ENCODE measurements around the gene GNS. TPM values are rescaled to one million over a fixed set of nuclear protein-coding genes. Genes with fewer than 3 reads are reported as not detected.

GNS gene
- total RNA-seq, 1 donor from 2014 or later: 150 TPM

DNA sequence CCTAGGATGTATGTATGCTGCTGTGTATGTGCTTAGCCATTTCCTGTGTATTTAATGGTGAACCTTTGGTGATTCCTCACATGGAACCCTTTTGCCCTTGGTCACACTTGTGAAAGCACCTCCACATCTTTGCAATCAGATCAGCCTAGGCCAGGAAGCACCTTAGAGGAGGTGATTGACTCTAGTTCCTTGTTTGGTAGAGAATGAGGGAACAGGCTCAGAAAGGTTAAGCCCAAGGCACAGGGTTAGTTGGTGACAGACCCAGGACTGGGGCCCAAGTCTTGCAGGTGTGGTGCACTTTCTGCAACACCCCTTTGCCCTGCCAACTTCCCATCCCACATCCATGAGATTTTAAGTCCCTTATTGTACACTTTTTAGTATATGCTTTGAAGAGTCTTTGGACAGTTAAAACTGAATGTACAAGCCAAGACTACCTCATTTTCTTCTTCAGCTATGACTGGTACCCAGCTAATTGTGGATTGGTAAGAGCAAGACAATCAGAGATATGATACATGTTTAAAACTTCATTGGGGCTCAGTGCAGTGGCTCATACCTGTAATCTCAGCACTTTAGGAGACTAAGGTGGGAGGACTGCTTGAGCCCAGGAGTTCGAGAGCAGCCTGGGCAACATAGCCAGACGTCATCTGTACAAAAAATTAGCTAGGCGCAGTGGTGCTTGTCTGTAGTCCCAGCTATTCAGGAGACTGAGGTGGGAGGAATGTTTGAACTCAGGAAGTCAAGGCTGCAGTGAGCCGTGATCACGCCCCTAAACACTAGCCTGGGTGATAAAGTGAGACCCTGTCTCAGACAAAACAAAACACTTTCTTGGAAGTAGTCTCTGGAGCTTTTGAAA is 77.8 kb downstream of the GNS start:
- no peak for DNase-seq (ENCODE audit: extremely low spot score, unreplicated experiment)

DNA sequence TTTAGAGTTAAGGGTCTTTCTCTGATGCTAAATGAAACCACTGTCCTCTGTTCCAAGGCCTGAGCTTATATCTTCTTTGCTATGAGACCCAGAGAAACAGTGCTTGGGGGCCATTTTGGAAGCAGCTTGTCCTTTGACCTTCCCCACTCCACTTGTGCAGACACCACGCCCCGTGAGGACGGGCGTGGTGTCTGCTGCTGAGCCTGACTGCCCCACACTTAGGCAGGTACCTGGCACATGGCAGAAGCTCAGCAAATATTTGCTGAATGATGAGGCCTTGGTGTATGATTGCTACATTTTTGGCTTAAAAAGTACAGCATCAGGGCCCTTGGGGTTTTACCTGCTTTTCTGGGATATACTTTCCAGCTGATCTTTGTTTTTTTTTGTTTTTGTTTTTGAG is 79.0 kb downstream of the GNS start:
- Mint-ChIP-seq H3K27ac (ENCODE audit: unreplicated experiment) (peak overlapping the region; percentile 92), H3K36me3 (ENCODE audit: unreplicated experiment) (peaks cover 7% of the 10 kb centered on the region), H3K27me3 (ENCODE audit: unreplicated experiment) (no peaks in the 10 kb centered on the region), H3K4me3 (ENCODE audit: unreplicated experiment) (peak overlapping the region; percentile 66), H3K4me1 (ENCODE audit: unreplicated experiment) (peaks cover 60% of the 10 kb centered on the region), H3K9me3 (ENCODE audit: unreplicated experiment) (no peaks in the 10 kb centered on the region)
- no peak for DNase-seq (ENCODE audit: extremely low spot score, unreplicated experiment)
- TF ChIP-seq, protein P1, sequence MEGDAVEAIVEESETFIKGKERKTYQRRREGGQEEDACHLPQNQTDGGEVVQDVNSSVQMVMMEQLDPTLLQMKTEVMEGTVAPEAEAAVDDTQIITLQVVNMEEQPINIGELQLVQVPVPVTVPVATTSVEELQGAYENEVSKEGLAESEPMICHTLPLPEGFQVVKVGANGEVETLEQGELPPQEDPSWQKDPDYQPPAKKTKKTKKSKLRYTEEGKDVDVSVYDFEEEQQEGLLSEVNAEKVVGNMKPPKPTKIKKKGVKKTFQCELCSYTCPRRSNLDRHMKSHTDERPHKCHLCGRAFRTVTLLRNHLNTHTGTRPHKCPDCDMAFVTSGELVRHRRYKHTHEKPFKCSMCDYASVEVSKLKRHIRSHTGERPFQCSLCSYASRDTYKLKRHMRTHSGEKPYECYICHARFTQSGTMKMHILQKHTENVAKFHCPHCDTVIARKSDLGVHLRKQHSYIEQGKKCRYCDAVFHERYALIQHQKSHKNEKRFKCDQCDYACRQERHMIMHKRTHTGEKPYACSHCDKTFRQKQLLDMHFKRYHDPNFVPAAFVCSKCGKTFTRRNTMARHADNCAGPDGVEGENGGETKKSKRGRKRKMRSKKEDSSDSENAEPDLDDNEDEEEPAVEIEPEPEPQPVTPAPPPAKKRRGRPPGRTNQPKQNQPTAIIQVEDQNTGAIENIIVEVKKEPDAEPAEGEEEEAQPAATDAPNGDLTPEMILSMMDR (IDR thresholded peaks at IDR 0.05): no peak

More for the DNA sequence above, 77.8 kb downstream of the GNS start:
- no peaks in the 10 kb centered on the region for H3K27me3 Mint-ChIP-seq (ENCODE audit: unreplicated experiment)
- H3K27ac Mint-ChIP-seq (ENCODE audit: unreplicated experiment): peak overlapping the region; percentile 92
- peaks cover 51% of the 10 kb centered on the region for H3K4me1 Mint-ChIP-seq (ENCODE audit: unreplicated experiment)
- no peaks in the 10 kb centered on the region for H3K9me3 Mint-ChIP-seq (ENCODE audit: unreplicated experiment)
- H3K4me3 Mint-ChIP-seq (ENCODE audit: unreplicated experiment): no peak overlapping the region
- H3K36me3 Mint-ChIP-seq (ENCODE audit: unreplicated experiment): peaks cover 16% of the 10 kb centered on the region
- TF ChIP-seq, protein P1 (IDR thresholded peaks at IDR 0.05): no peak

DNA sequence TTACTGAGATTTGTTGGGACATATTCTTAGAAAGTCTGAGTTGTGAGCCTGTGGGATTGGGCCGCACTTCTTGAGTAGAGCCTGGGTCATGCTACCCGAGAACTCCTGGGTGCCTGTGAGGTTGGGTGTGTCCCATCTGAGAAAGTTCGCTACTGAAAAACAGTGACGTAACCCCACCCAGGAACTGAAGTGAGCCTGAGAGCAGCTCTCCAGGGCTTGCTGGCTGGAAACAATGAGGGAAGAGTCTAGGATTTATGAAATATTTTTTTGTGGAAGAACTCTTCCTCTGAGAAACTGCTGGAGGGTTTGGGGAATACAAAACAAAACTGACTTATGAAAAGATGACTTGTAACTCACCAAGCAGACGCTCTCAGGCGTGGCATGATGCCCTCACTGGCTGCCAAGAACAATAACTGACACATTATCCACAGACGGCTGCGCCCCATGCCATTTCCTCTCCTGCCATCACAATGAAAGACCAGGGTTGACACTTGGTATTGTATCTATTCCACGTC is 79.7 kb downstream of the GNS start:
- TF ChIP-seq, protein P1 (IDR thresholded peaks at IDR 0.05): no peak
- Mint-ChIP-seq H3K9me3 (ENCODE audit: unreplicated experiment) (no peaks in the 10 kb centered on the region), H3K36me3 (ENCODE audit: unreplicated experiment) (peaks cover 4% of the 10 kb centered on the region), H3K4me3 (ENCODE audit: unreplicated experiment) (peak overlapping the region; percentile 66), H3K27ac (ENCODE audit: unreplicated experiment) (peak overlapping the region; percentile 92), H3K27me3 (ENCODE audit: unreplicated experiment) (no peaks in the 10 kb centered on the region), H3K4me1 (ENCODE audit: unreplicated experiment) (peaks cover 63% of the 10 kb centered on the region)
- peak; percentile 88 for DNase-seq (ENCODE audit: extremely low spot score, unreplicated experiment)

DNA sequence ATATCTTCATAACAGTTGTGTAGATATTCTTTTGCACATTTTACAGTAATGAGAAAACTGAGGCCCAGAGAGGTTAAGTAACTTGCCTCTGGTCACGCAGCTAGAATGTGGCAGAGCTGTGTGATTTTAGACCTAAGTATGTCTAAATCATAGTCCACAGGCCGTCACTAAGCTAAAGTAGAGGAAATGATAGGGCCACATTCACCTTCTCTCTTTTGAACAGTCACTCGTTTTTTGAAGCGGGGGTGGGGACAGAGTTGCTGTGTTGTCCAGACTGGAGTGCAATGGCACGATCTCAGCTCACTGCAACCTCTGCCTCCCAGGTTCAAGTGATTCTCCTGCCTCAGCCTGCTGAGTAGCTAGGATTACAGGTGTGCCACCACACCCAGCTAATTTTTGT is 80.4 kb downstream of the GNS start:
- DNase-seq (ENCODE audit: extremely low spot score, unreplicated experiment): no peak
- no peaks in the 10 kb centered on the region for H3K27me3 Mint-ChIP-seq (ENCODE audit: unreplicated experiment)
- no peak overlapping the region for H3K4me3 Mint-ChIP-seq (ENCODE audit: unreplicated experiment)
- TF ChIP-seq, protein P1 (IDR thresholded peaks at IDR 0.05): no peak
- peak overlapping the region; percentile 92 for H3K27ac Mint-ChIP-seq (ENCODE audit: unreplicated experiment)
- H3K4me1 Mint-ChIP-seq (ENCODE audit: unreplicated experiment): peaks cover 70% of the 10 kb centered on the region
- H3K36me3 Mint-ChIP-seq (ENCODE audit: unreplicated experiment): peaks cover 4% of the 10 kb centered on the region
- no peaks in the 10 kb centered on the region for H3K9me3 Mint-ChIP-seq (ENCODE audit: unreplicated experiment)

DNA sequence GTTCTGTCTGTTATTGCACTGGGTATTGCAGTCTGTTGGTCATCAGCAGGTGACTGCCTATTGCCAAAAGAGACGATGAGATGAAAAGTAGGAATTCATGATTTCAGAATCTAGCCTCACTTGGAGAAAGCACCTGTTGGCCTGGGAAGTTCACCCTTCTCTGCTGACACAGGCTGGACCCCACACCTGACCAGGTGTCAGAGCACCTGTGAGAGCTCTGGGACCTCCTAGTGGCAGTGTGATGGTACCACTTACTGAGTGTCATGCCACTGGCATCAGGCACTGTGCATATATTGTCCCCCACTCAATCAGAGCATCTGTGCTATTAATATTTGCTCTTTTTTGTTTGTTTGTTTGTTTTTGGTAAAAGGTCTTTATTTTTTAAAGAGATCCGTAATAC is 81.0 kb downstream of the GNS start:
- no peak overlapping the region for H3K4me3 Mint-ChIP-seq (ENCODE audit: unreplicated experiment)
- no peak for DNase-seq (ENCODE audit: extremely low spot score, unreplicated experiment)
- H3K27ac Mint-ChIP-seq (ENCODE audit: unreplicated experiment): no peak overlapping the region
- H3K9me3 Mint-ChIP-seq (ENCODE audit: unreplicated experiment): no peaks in the 10 kb centered on the region
- H3K4me1 Mint-ChIP-seq (ENCODE audit: unreplicated experiment): peaks cover 70% of the 10 kb centered on the region
- TF ChIP-seq, protein P1 (IDR thresholded peaks at IDR 0.05): no peak
- H3K27me3 Mint-ChIP-seq (ENCODE audit: unreplicated experiment): no peaks in the 10 kb centered on the region
- no peaks in the 10 kb centered on the region for H3K36me3 Mint-ChIP-seq (ENCODE audit: unreplicated experiment)
